Endothelial cell (in vitro differentiated cells): ENCODE data around the gene TARDBP. TPM values are rescaled to one million over a fixed set of nuclear protein-coding genes. Genes with fewer than 3 reads are reported as not detected.

ENCODE experiments used
- DNase-seq: peaks from one replicate; pipeline ENCODE4 v3.0.0; 2021; ENCODE audit warnings: low spot score
- H3K27ac Mint-ChIP-seq: one replicate; pipeline ENCODE4 v1.8.0; 2021; ENCODE audit warnings: mixed read lengths, inconsistent platforms; ENCODE audit not compliant: unreplicated experiment
- H3K27me3 Mint-ChIP-seq: one replicate; pipeline ENCODE4 v1.8.0; 2021; ENCODE audit warnings: mild to moderate bottlenecking, moderate library complexity, mixed read lengths, inconsistent platforms; ENCODE audit not compliant: unreplicated experiment
- H3K36me3 Mint-ChIP-seq: one replicate; pipeline ENCODE4 v1.8.0; 2021; ENCODE audit warnings: mild to moderate bottlenecking, low read depth, mixed read lengths, inconsistent platforms; ENCODE audit not compliant: unreplicated experiment
- H3K4me1 Mint-ChIP-seq: one replicate; pipeline ENCODE4 v1.8.0; 2021; ENCODE audit warnings: mild to moderate bottlenecking, mixed read lengths, inconsistent platforms; ENCODE audit not compliant: unreplicated experiment
- H3K4me3 Mint-ChIP-seq: one replicate; pipeline ENCODE4 v1.8.0; 2021; ENCODE audit warnings: mild to moderate bottlenecking, mixed read lengths, inconsistent platforms; ENCODE audit not compliant: unreplicated experiment
- H3K9me3 Mint-ChIP-seq: one replicate; pipeline ENCODE4 v1.8.0; 2021; ENCODE audit warnings: mixed read lengths, inconsistent platforms; ENCODE audit not compliant: unreplicated experiment
- CTCF ChIP-seq: fragments of 200-600 bp; sonication (generic); IDR thresholded peaks from one replicate; pipeline ENCODE4 v1.5.0; 2021; ENCODE audit warnings: antibody characterized with exemption; ENCODE audit not compliant: unreplicated experiment
- long read RNA-seq: library from polyadenylated mRNA; unstranded; transcript quantifications from one replicate; pipeline ENCODE4 v2.0.0, GENCODE V29; 2020; ENCODE audit not compliant: unreplicated experiment
- total RNA-seq: library from RNA; stranded (reverse); fragmentation: NEBNext Ultra II Directional; extraction: Animal tissue kit (Norgen Biotek cat#: 25700); gene quantifications from one replicate; pipeline ENCODE4 v1.2.1, GENCODE V29; 2021; ENCODE audit not compliant: unreplicated experiment

Gene TARDBP
- 161 TPM for total RNA-seq
- long read RNA-seq, full-length matches to known transcripts: 44 of 46 reads
- long read RNA-seq, partial matches to known transcripts: 0 of 46 reads
- long read RNA-seq, other reads (novel, unspliced or antisense): 2 of 46 reads

GRCh38 chr1:11012260-11013159, at the start of gene TARDBP:
TARDBP (plus strand) TSS chr1:11012654; CDS start chr1:11013728, 1,074 bp downstream.
- TF ChIP-seq CTCF: no peak

DNA sequence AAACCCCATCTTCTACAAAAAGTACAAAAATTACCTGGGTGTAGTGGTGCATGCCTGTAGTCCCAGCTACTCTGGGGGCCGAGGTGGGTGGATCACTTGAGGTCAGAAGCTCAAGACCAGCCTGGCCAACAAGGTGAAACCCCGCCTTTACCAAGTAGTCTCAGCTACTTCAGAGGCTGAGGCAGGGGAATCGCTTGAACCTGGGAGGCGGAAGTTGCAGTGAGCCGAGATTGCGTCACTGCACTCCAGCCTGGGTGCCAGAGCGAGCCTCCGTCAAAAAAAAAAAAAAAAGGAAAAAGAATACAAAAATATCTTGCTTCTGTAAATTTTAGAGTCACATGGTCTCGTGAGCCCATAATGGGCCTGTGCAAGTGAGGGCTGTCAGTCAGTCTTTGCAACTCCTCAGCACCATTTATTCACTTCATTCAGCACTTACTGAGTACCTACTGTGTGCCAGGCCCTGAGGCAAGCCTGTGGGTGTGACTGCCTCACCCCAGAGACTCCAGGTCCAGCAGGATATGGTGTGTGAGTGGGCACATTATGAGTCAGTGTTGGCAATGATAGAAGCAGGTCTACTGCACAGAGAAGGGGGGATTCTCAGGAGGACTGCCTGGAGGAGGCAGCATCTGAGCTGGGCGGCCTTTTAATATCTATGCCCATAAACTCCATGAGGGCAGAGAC, 46.8 kb upstream of the TARDBP start:
- Mint-ChIP-seq H3K4me1 (peaks cover 18% of the 10 kb centered on the region), H3K4me3 (no peak overlapping the region), H3K27ac (no peak overlapping the region), H3K36me3 (no peaks in the 10 kb centered on the region), H3K9me3 (no peaks in the 10 kb centered on the region), H3K27me3 (peaks cover 6% of the 10 kb centered on the region)
- DNase-seq: no peak
- TF ChIP-seq CTCF: no peak

More at GRCh38 chr1:11012260-11013159, at the start of gene TARDBP:
- DNase-seq: peak; percentile 85
- H3K4me1 Mint-ChIP-seq: peaks cover 15% of the 10 kb centered on the region
- peaks cover 22% of the 10 kb centered on the region for H3K36me3 Mint-ChIP-seq
- H3K9me3 Mint-ChIP-seq: no peaks in the 10 kb centered on the region
- peak within 1 kb of the TSS; percentile 98 for H3K27ac Mint-ChIP-seq
- peaks cover 3% of the 10 kb centered on the region for H3K27me3 Mint-ChIP-seq
- peak within 1 kb of the TSS; percentile 98 for H3K4me3 Mint-ChIP-seq

DNA sequence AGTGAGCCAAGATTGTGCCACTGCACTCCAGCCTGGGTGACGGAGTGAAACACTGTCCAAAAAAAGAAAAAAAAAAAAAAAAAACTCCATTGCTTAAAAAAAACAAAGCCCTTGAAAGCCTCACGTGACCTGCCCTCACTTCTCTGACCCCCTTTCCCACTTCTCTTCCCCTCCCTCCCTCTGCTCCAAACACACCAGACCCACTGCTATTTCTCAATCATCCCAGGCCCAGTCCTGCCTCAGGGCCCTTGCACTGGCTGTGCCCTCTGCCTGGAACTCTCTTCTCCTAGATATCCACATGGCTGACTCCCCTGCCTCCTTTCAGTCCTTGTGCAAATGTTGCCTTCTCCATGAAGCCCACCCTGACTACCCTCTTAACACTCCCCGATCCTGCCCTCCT, 45.4 kb upstream of the TARDBP start:
- H3K4me3 Mint-ChIP-seq: no peak overlapping the region
- no peaks in the 10 kb centered on the region for H3K36me3 Mint-ChIP-seq
- H3K4me1 Mint-ChIP-seq: peaks cover 18% of the 10 kb centered on the region
- H3K27me3 Mint-ChIP-seq: peaks cover 4% of the 10 kb centered on the region
- no peak overlapping the region for H3K27ac Mint-ChIP-seq
- H3K9me3 Mint-ChIP-seq: no peaks in the 10 kb centered on the region
- TF ChIP-seq CTCF: no peak
- DNase-seq: no peak

GRCh38 chr1:10968411-10968826, 44.0 kb upstream of the TARDBP start:
- no peak for DNase-seq
- no peaks in the 10 kb centered on the region for H3K9me3 Mint-ChIP-seq
- H3K27me3 Mint-ChIP-seq: peaks cover 4% of the 10 kb centered on the region
- H3K27ac Mint-ChIP-seq: no peak overlapping the region
- no peaks in the 10 kb centered on the region for H3K36me3 Mint-ChIP-seq
- TF ChIP-seq CTCF: no peak
- peaks cover 18% of the 10 kb centered on the region for H3K4me1 Mint-ChIP-seq
- H3K4me3 Mint-ChIP-seq: no peak overlapping the region
